ENCODE measurements around the gene MYBBP1A. TPM values are rescaled to one million over a fixed set of nuclear protein-coding genes. Genes with fewer than 3 reads are reported as not detected.

The MYBBP1A gene
- total RNA-seq, 4 donors from 2014 or later, result 73.4 to 127 (median 83.8) TPM

DNA sequence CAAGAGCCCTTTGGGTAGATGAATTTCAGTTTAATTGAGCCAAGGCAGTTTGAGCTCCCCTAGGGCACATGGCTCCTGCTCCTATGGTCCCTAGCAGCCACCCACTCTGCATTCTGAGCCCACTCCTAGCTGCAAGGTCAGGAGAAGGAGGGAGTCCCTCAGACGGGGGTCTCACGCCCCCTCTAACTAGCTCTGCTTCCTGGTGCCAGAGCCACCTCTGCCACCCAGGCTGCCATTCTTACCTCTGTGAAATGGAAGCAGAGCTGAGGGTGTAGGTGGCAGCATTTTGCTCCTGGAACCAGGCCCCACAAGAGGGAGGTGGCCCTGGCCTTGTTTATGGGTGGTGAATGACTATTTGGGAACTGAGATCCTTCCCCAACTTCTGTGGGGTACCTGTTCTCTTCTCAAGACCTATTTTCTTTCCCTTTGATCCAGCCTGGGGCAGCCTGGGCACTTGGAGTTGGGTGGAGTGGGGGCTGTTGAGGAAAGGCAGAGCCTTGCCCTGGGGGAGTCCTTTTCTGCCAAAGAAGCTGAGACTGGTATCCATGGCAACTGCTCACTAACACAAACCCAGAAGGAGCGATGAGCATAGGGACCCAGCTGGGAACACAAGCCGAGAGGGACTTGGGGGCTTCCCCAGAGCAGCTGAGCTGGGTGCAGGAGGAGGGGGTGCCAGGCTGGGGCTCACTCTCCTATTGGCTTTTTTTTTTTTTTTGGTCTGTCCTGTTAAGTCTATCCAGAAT lies 51.7 kb downstream of the MYBBP1A start:
- Histone ChIP-seq H3K4me3 (no peak overlapping the region), H3K36me3 (no peaks in the 10 kb centered on the region), H3K9me3 (no peaks in the 10 kb centered on the region), H3K27ac (no peak overlapping the region), H3K27me3 (peaks cover 40% of the 10 kb centered on the region), H3K4me1 (peaks cover 26% of the 10 kb centered on the region)
- WGBS, result 81% methylated on average over 2 of the region's 4 CpGs
- DNase-seq (ENCODE audit: low spot score in 2 of 2), result no peak
- TF ChIP-seq POLR2AphosphoS5 (IDR thresholded peaks at IDR 0.05), result no peak
- no peak for TF ChIP-seq POLR2A (IDR thresholded peaks at IDR 0.05)
- TF ChIP-seq EP300 (IDR thresholded peaks at IDR 0.05), result no peak
- TF ChIP-seq, protein P1, sequence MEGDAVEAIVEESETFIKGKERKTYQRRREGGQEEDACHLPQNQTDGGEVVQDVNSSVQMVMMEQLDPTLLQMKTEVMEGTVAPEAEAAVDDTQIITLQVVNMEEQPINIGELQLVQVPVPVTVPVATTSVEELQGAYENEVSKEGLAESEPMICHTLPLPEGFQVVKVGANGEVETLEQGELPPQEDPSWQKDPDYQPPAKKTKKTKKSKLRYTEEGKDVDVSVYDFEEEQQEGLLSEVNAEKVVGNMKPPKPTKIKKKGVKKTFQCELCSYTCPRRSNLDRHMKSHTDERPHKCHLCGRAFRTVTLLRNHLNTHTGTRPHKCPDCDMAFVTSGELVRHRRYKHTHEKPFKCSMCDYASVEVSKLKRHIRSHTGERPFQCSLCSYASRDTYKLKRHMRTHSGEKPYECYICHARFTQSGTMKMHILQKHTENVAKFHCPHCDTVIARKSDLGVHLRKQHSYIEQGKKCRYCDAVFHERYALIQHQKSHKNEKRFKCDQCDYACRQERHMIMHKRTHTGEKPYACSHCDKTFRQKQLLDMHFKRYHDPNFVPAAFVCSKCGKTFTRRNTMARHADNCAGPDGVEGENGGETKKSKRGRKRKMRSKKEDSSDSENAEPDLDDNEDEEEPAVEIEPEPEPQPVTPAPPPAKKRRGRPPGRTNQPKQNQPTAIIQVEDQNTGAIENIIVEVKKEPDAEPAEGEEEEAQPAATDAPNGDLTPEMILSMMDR (IDR thresholded peaks at IDR 0.05), result no peak

DNA sequence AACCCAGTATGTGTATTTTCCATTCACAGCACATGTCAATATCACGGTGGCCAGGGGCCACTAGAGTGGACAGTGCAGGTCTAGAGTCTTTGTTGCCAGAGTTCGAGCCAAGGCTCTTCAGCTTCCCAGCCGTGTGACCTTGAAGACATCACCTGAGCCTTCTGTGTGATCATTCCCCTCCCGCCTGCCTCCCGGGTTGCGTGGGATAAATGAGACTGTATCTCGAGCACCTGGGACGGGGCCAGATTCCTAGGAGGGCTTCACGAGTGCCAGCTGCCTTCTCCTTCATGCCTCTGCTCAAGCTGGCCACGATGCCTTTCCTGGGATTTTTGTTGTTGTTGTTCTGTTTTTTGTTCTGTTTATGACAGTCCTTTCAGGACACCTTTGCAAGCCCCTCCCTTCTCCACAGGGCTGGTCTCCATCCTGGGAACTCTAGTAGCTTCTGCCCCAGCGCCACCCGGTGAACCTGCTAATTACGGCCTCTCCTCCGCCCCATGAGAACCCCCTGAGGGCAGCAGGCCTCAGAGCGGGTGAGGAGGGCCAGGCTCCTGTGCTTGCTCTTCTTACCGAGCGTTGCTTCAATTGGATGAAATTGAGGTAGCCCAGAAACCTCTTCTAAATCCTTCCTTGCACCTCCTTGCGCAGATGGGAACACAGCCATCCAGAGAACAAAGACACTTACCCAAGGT lies 52.6 kb downstream of the MYBBP1A start:
- Histone ChIP-seq H3K9me3 (no peaks in the 10 kb centered on the region), H3K36me3 (no peaks in the 10 kb centered on the region), H3K4me3 (no peak overlapping the region), H3K4me1 (peaks cover 30% of the 10 kb centered on the region), H3K27me3 (peaks cover 48% of the 10 kb centered on the region), H3K27ac (no peak overlapping the region)
- TF ChIP-seq EP300 (IDR thresholded peaks at IDR 0.05) (no peak), POLR2A (IDR thresholded peaks at IDR 0.05) (no peak), POLR2AphosphoS5 (IDR thresholded peaks at IDR 0.05) (no peak)
- TF ChIP-seq, protein P1 (IDR thresholded peaks at IDR 0.05), result no peak
- WGBS, result 57% methylated on average over 18 of the region's 18 CpGs
- DNase-seq (ENCODE audit: low spot score in 2 of 2), result no peak

DNA sequence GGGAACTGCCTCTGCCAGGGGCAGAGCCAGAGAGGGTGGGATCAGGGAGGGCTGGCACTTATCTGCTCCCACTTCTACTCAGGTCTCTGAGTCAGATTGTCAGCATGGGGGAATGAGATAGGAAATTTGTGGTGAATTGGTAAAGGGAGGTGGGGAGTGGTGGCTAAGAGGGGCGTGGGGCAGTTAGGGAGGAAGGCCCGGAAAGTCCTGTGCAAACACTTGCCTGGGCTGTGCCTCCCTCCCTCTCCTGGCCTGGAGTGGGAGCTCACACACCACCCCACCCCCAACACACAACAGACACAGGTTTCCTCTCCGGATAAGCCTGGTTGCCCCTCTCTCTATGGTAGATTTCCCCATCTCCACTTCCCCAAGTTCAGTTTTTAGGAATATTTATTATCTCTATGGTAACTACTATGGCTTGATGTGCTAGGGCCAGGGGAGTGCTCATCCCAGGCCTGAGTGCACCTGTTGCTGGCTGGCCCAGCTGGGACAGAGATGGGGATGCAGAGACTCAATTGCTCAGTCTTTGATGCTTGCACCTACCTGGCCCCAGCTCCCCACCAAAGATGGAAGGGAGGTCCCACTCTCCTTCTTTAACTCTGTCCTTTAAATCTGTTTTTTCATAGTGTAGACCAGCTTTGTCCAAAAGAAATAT lies 53.8 kb downstream of the MYBBP1A start:
- H3K4me3 ChIP-seq, result peak overlapping the region; percentile 50
- DNase-seq (ENCODE audit: low spot score in 2 of 2), result no peak
- H3K36me3 ChIP-seq, result no peaks in the 10 kb centered on the region
- no peak overlapping the region for H3K27ac ChIP-seq
- TF ChIP-seq, protein P1 (IDR thresholded peaks at IDR 0.05), result no peak
- no peak for TF ChIP-seq POLR2A (IDR thresholded peaks at IDR 0.05)
- no peak for TF ChIP-seq EP300 (IDR thresholded peaks at IDR 0.05)
- TF ChIP-seq POLR2AphosphoS5 (IDR thresholded peaks at IDR 0.05), result no peak
- 30% methylated on average over 3 of the region's 3 CpGs for WGBS
- H3K27me3 ChIP-seq, result peaks cover 51% of the 10 kb centered on the region
- H3K9me3 ChIP-seq, result no peaks in the 10 kb centered on the region
- H3K4me1 ChIP-seq, result peaks cover 25% of the 10 kb centered on the region

DNA sequence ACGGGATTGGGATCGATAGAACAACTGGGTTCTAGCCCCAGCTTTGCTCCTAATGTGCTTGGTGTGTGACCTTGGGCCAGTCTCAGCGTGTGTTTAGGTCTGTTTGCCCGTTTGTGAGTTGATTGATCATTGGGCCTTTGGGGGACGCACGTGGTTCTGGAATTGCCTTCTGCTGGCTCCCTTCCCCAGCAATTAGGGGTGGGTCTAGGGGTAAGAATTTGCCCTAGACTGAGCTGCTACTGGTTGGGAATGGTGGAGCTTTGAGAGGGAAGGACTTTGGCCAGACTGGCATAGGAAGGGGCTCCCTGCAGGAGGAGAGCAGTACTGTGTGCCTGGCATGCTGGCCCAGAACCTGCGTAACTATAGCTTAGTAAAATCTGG lies 55.0 kb downstream of the MYBBP1A start:
- Histone ChIP-seq H3K27me3 (peaks cover 51% of the 10 kb centered on the region), H3K27ac (no peak overlapping the region), H3K36me3 (no peaks in the 10 kb centered on the region), H3K9me3 (no peaks in the 10 kb centered on the region), H3K4me3 (peak overlapping the region; percentile 50), H3K4me1 (peaks cover 21% of the 10 kb centered on the region)
- no peak for DNase-seq (ENCODE audit: low spot score in 2 of 2)
- WGBS, result 14% methylated on average over 6 of the region's 7 CpGs
- TF ChIP-seq POLR2A (IDR thresholded peaks at IDR 0.05) (no peak), POLR2AphosphoS5 (IDR thresholded peaks at IDR 0.05) (no peak), EP300 (IDR thresholded peaks at IDR 0.05) (no peak)
- TF ChIP-seq, protein P1 (IDR thresholded peaks at IDR 0.05), result no peak
